CD1c-positive myeloid dendritic cell (primary cell): ENCODE results near the gene PRMT6.
"Not testable (repeated sequence)": the region's sequence is repeated elsewhere in the genome, so short reads cannot be mapped to it uniquely, and the experiment has no call there.

Experiments used
- DNase-seq: peaks from one replicate; pipeline ENCODE4 v3.0.0-alpha.2; 2016; ENCODE audit errors: extremely low spot score

The PRMT6 gene

DNA sequence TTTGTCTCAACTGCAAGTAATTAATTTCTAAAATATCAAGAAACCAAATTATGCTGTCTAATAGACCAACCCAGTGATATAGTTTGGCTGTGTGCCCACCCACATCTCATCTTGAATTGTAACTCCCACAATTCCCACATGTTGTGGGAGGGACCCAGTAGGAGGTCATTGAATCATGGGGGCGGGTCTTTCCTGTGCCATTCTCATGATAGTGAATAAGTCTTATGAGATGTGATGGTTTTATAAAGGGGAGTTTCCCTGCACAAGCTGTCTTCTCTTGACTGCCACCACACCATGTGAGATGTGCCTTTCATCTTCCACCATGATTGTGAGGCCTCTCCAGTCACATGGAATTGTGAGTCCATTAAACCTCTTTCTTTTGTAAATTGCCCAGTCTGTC, 36.9 kb downstream of the PRMT6 start:
- DNase-seq: not testable (repeated sequence)

DNA sequence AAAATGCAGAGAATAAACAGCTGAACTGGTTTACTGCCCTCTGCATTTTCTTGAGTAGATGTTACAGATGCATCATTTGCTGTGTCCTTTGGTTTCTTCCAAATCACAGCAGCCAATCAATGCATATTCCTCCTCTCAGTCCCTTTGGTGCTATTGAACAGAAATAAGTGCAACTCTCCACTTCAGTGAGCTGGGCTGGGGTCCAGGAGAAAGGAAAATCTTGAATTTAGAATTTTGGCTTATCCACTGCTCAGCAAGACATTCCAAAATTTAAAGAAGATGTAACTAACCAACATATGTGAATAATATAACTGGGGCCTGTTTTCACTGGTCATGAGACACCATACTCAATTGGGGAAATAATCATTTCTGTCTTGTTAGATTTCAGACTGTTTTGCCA, 39.2 kb downstream of the PRMT6 start:
- no peak for DNase-seq

DNA sequence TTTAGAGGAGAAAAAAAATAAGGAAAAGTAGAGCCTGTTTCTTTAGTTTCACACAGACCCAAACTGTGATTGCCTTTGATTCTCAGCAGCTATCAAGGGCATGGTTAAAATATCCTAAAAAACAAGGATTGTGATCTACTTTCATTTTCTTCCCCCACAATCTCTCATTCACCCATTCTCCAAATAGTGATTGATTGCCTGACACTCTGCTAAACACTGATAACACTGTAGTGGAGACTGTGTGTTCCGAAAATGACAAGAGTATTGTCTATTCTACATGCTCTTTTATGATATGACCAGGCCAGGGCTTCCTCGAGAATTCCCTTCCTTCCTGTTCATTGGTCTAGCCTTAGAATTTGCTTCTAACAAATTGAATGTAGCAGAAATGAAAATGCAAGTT, 40.2 kb downstream of the PRMT6 start:
- no peak for DNase-seq

DNA sequence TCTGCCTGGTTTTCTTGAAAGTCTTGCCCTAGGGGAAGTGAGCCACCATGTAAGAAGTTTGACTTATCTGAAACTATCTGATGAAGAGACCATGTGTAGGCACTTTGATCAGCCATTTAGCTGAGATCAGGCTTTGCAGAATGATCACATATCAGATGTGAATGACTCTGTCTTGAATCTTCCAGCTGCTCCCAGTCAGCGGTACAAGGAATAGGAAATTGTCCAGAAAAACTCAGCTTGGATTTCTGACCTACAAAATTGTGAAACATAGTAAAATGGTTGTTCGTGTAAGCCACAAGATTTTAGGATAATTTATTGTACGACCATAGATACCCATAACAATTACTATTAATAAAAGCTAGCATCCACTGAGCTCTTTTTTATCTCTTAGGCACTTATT, 42.5 kb downstream of the PRMT6 start:
- no peak for DNase-seq

DNA sequence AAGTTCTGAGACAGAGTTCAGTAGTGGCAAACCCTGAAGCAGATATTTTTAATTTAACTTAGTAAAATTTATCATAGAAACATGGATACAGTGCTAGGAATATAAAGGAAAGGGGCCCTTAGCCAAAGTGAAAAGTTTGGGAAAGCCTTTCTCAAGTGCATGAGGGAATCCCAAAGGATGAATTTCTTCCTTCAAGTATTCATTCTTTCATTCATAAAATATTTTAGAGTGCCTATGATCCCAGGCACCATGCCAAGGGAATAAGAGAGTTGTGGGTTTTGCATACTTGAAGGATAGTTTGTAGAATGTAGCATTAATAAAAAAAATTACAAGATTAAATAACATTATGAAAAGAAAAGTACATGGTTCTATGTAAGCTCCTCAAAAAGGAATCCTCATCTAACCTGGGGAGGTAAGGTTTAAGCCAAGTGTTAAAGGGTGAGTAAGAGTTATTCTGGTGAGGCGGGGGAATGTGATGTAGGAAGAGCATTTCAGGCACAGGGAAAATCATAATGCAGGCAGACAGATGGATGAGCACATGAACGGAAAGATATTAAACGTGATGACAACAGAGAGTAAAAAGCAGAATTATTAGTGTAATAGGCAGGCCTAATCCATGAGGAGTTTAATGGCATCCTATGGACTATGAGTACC, 44.0 kb downstream of the PRMT6 start:
- no peak for DNase-seq

DNA sequence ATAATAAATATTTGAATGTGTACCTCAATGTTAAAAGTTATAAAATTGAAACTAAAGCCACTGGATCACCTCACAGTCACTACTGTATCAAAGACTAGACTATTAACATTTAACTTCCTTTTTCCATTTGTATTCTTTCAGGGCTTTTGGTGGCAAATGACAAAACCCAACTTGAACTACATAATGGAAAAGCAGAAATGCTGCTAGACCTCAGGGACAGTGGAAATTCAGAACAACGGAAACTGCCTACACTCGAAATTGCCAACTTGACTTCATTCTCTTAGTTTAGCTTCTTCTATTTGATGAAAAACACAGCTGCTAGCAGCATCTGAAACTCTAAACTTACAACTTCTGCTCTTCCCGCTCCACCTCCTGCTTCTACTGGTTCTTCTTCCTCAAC, 49.4 kb downstream of the PRMT6 start:
- DNase-seq: no peak
